PFSK-1 (cell line): ENCODE data around the gene SLC26A2.

Source experiments
- FOXP2 ChIP-seq: optimal IDR thresholded peaks from 2 replicates; pipeline ENCODE3; 2011; ENCODE audit warnings: borderline replicate concordance, control low read depth, inconsistent platforms; ENCODE audit not compliant: insufficient read depth; ENCODE audit errors: extremely low read length, extremely low read depth
- POLR2AphosphoS5 ChIP-seq: IDR thresholded peaks from 2 replicates; pipeline ENCODE4 v1.6.1; 2012; ENCODE audit warnings: low read depth, mild to moderate bottlenecking, control low read depth, low read length, moderate library complexity
- REST ChIP-seq, 2 experiments: IDR thresholded peaks; 2 replicates each; pipeline versions ENCODE4 v1.6.1 to v1.8.0; 2011 to 2012; ENCODE audit warnings: low read depth in 2 of 2, low read length in 2 of 2, control low read depth in 1 of 2, inconsistent platforms in 1 of 2, mild to moderate bottlenecking in 1 of 2, moderate library complexity in 1 of 2; ENCODE audit not compliant: insufficient read depth in 1 of 2
- SIN3A ChIP-seq: IDR thresholded peaks from 2 replicates; pipeline ENCODE4 v1.6.1; 2012; ENCODE audit warnings: mild to moderate bottlenecking, low read length, moderate library complexity, borderline replicate concordance; ENCODE audit not compliant: insufficient read depth
- TAF1 ChIP-seq: IDR thresholded peaks from 2 replicates; pipeline ENCODE4 v1.6.1; 2012; ENCODE audit warnings: low read length, control low read depth, borderline replicate concordance; ENCODE audit not compliant: insufficient read depth

GRCh38 chr5:149999866-150000255 is 39.3 kb downstream of the SLC26A2 start:
- TF ChIP-seq REST (IDR thresholded peaks at IDR 0.05; ENCODE audit: insufficient read depth in 1 of 2, low read depth in 2 of 2, low read length in 2 of 2) = no peak
- TF ChIP-seq POLR2AphosphoS5 = no peak
- TF ChIP-seq TAF1 = no peak
- no peak for TF ChIP-seq SIN3A
- no peak for TF ChIP-seq FOXP2
